ENCODE results near the gene SLAMF9.
"Not testable (repeated sequence)": the region's sequence is repeated elsewhere in the genome, so short reads cannot be mapped to it uniquely, and the experiment has no call there.

Gene SLAMF9

GRCh38 chr1:159908031-159908940, 45.8 kb downstream of the SLAMF9 start:
- H3K4me3 ChIP-seq (ENCODE audit: low read depth, low read length), result no peak overlapping the region
- TF ChIP-seq CTCF (IDR thresholded peaks at IDR 0.05; ENCODE audit: low read depth, low read length), result no peak

DNA sequence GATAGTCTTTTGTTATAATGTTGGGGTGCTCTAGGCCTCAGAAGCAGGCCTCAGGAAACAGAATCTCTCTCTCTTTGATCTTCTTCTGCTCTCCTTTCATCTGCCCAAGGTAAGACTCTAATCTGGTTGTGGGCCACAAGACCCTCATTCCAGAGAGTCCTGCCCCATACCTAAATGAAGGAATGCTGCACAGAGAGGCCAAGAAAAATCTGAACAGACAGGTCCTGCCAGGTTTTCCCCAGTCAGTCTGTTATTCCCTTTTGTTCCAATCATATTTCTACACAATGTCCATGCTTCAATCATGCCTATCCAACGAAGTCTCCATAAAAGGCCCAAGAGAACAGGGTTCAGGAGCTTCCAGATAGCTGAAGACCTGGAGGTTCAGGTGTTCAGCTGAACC, 47.1 kb downstream of the SLAMF9 start:
- H3K4me3 ChIP-seq (ENCODE audit: low read depth, low read length), result no peak overlapping the region
- no peak for TF ChIP-seq CTCF (IDR thresholded peaks at IDR 0.05; ENCODE audit: low read depth, low read length)

DNA sequence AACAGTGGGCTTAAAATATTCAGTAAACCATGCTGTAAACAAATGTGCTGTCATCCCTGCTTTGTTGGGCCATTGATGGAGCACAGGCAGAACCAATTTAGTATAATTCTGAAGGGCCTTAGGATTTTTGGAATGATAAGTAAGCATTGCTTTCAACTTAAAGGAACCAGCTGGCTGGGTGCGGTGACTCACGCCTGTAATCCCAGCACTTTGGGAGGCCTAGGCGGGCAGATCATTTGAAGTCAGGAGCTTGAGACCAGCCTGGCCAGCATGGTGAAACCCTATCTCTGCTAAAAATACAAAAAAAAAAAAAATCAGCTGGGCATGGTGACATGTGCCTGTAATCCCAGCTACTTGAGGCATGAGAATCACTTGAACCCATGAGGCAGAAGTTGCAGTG, 50.0 kb downstream of the SLAMF9 start:
- not testable (repeated sequence) for H3K4me3 ChIP-seq (ENCODE audit: low read depth, low read length)

- H3K4me3 ChIP-seq (ENCODE audit: low read depth, low read length), result no peak overlapping the region
- no peak for TF ChIP-seq CTCF (IDR thresholded peaks at IDR 0.05; ENCODE audit: low read depth, low read length)
These were observed 51.5 kb downstream of the SLAMF9 start for GRCh38 chr1:159902541-159902940.
